ENCODE data around the gene PAF1.
"Not testable (repeated sequence)": the region's sequence is repeated elsewhere in the genome, so short reads cannot be mapped to it uniquely, and the experiment has no call there.

PAF1 gene

GRCh38 chr19:39351537-39352064, 39.3 kb downstream of the PAF1 start:
- DNase-seq: peak; percentile 48

- no peak for DNase-seq
These were observed 40.8 kb downstream of the PAF1 start for GRCh38 chr19:39350156-39350555.

- no peak for DNase-seq
These were observed 41.6 kb downstream of the PAF1 start for GRCh38 chr19:39349326-39349725.

GRCh38 chr19:39347332-39348164, 43.4 kb downstream of the PAF1 start:
- DNase-seq: no peak

GRCh38 chr19:39345956-39346355, 45.0 kb downstream of the PAF1 start:
- no peak for DNase-seq

- DNase-seq: no peak
These were observed 48.1 kb downstream of the PAF1 start for GRCh38 chr19:39342647-39343305.

- peak; percentile 99 for DNase-seq
These were observed 48.9 kb downstream of the PAF1 start, which contains the start of gene SAMD4B for GRCh38 chr19:39341719-39342604. SAMD4B (plus strand) TSS chr19:39342421; CDS start chr19:39356894, 14,473 bp downstream.

GRCh38 chr19:39341129-39341718, 49.7 kb downstream of the PAF1 start:
- DNase-seq: no peak

- not testable (repeated sequence) for DNase-seq
These were observed 50.8 kb downstream of the PAF1 start for GRCh38 chr19:39340156-39340555.

GRCh38 chr19:39339674-39340073, 51.2 kb downstream of the PAF1 start:
- no peak for DNase-seq

GRCh38 chr19:39336483-39336882, 54.4 kb downstream of the PAF1 start:
- no peak for DNase-seq

All from CD4-positive, alpha-beta T cell treated with Interleukin-10 for 1 hour (primary cell).